ENCODE data around the gene SMOC2. TPM values are rescaled to one million over a fixed set of nuclear protein-coding genes. Genes with fewer than 3 reads are reported as not detected.

Gene SMOC2
- total and polyA plus RNA-seq, 2 experiments from 2014 or later, result 1.9 to 3.2 TPM

DNA sequence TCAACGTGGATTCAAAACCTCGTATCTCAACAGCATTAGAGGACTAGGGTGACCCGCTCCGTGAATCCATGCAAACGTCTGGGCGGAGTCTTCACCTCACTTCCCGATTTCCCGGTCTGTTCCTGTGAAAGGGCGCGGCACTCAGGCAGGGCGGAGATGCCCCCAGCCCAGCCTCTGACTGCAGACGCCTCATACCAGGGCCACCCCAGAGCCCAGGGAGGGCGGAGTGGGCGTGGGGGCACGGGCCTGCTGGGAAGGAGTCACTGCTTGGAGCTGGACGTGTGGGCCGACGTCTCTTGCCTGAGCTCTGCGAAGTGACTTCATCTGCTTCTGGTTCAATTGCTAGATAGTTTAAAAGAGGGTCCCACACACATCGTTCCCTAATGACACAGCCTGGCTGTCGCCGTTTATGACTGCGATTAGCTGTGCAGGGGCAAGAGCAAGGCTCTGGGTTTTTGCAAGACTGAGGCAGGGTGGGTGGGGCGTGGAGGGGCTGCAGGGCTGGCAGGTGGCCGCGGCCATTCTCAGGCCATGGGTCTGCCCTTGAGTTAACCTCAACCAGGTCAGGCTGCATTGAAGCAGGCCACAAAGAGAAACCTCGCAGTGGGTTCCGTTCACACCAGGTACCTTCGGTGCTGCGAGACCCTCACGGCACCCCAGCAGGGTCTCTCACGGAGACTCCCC lies 15.0 kb downstream of the SMOC2 start:
- DNase-seq (ENCODE audit: low read depth in 1 of 2, low spot score in 1 of 2), result no peak
- no peaks in the 10 kb centered on the region for H3K27me3 ChIP-seq
- H3K4me1 ChIP-seq (ENCODE audit: low read depth), result no peaks in the 10 kb centered on the region
- H3K4me3 ChIP-seq, result no peak overlapping the region
- no peak overlapping the region for H3K27ac ChIP-seq
- H3K36me3 ChIP-seq, result no peaks in the 10 kb centered on the region
- no peaks in the 10 kb centered on the region for H3K9me3 ChIP-seq (ENCODE audit: low read depth)
- TF ChIP-seq, protein P1, sequence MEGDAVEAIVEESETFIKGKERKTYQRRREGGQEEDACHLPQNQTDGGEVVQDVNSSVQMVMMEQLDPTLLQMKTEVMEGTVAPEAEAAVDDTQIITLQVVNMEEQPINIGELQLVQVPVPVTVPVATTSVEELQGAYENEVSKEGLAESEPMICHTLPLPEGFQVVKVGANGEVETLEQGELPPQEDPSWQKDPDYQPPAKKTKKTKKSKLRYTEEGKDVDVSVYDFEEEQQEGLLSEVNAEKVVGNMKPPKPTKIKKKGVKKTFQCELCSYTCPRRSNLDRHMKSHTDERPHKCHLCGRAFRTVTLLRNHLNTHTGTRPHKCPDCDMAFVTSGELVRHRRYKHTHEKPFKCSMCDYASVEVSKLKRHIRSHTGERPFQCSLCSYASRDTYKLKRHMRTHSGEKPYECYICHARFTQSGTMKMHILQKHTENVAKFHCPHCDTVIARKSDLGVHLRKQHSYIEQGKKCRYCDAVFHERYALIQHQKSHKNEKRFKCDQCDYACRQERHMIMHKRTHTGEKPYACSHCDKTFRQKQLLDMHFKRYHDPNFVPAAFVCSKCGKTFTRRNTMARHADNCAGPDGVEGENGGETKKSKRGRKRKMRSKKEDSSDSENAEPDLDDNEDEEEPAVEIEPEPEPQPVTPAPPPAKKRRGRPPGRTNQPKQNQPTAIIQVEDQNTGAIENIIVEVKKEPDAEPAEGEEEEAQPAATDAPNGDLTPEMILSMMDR (IDR thresholded peaks at IDR 0.05; ENCODE audit: low read depth, low read length), result no peak

DNA sequence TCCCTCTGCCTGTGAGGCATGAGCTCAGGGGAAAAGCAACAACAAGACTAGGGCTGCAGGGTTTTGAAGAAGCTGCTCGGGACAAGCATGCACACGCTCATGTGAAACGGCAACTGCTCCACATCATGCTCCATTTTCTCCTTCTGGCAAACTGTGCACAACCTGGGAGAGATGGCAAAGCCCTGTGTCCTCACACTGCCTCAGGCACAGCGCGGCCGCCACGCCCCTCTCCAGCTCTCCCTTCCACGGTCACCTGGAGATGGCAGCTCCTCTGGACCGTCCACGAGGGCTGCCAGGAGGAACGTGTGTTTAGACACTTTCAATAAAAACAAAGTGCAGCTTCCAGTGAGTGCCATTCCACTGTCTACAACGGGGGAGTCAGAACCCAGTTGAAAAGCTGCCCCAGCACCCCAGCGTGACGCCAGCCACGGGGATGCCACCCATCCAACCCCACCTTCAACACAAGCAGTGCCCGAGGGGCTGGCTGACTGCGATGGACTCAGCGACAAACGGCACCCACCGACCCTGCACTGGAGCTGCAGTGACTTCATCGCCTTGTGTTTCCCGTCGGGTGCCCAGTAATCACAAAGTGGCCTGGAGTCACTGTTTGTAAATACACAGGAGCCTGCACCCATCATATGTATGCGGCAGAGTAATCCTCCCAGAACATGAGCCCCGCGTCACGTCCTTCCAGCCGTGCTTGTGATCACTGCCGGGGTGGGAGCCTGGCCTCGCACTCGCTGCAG lies 16.1 kb downstream of the SMOC2 start:
- no peaks in the 10 kb centered on the region for H3K36me3 ChIP-seq
- TF ChIP-seq, protein P1 (IDR thresholded peaks at IDR 0.05; ENCODE audit: low read depth, low read length), result no peak
- H3K27me3 ChIP-seq, result no peaks in the 10 kb centered on the region
- no peak overlapping the region for H3K4me3 ChIP-seq
- no peak for DNase-seq (ENCODE audit: low read depth in 1 of 2, low spot score in 1 of 2)
- no peak overlapping the region for H3K27ac ChIP-seq
- no peaks in the 10 kb centered on the region for H3K4me1 ChIP-seq (ENCODE audit: low read depth)
- H3K9me3 ChIP-seq (ENCODE audit: low read depth), result no peaks in the 10 kb centered on the region

DNA sequence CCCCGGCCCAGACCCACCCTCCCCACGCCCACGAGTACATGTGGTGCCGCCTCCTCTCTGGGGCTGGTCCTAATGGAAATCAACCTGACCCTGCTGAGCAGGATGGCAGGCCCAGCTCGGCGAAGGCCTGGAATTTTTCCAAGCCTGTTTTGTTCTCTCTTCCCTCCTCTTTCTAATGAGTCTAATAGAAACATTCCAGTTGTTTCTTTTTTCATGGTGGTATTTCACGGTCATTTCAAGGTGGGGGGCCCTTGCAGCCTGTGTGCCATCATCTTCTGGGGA lies 16.6 kb downstream of the SMOC2 start:
- TF ChIP-seq, protein P1 (IDR thresholded peaks at IDR 0.05; ENCODE audit: low read depth, low read length), result no peak
- no peak for DNase-seq (ENCODE audit: low read depth in 1 of 2, low spot score in 1 of 2)
- no peaks in the 10 kb centered on the region for H3K27me3 ChIP-seq
- H3K4me1 ChIP-seq (ENCODE audit: low read depth), result no peaks in the 10 kb centered on the region
- H3K27ac ChIP-seq, result no peak overlapping the region
- H3K4me3 ChIP-seq, result no peak overlapping the region
- H3K9me3 ChIP-seq (ENCODE audit: low read depth), result no peaks in the 10 kb centered on the region
- H3K36me3 ChIP-seq, result no peaks in the 10 kb centered on the region

DNA sequence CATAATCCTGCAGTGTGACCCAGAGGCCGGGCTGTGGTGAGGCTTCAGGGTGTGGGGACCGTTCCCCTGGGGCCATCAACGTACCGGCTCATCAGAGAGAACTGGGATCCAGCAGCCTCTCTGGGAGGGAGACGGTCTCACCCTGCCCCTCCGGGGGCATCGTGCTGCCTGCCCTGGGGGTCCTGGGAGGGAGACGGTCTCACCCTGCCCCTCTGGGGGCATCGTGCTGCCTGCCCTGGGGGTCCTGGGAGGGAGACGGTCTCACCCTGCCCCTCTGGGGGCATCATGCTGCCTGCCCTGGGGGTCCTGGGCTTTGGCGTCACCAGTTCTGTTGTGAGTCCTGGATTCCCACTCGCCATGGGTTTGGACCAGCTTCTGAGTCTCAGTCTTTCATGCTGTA lies 17.1 kb downstream of the SMOC2 start:
- Histone ChIP-seq H3K9me3 (ENCODE audit: low read depth) (no peaks in the 10 kb centered on the region), H3K27me3 (no peaks in the 10 kb centered on the region), H3K36me3 (no peaks in the 10 kb centered on the region), H3K27ac (no peak overlapping the region), H3K4me3 (no peak overlapping the region), H3K4me1 (ENCODE audit: low read depth) (no peaks in the 10 kb centered on the region)
- TF ChIP-seq, protein P1 (IDR thresholded peaks at IDR 0.05; ENCODE audit: low read depth, low read length), result no peak
- DNase-seq (ENCODE audit: low read depth in 1 of 2, low spot score in 1 of 2), result no peak

DNA sequence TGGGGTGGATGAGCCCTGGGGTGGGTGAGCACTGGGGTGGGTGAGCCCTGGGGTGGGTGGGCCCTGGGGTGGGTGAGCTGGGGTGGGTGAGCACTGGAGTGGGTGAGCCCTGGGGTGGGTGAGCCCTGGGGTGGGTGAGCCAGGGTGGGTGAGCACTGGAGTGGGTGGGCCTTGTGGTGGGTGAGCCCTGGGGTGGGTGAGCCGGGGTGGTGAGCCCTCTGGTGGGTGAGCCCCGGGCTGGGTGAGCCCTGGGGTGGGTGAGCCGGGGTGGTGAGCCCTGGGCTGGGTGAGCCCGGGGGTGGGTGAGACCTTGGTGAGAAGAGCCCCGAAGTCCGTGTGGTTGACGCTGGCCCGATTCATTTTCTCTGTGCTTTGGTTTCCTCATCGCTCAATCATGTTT lies 18.6 kb downstream of the SMOC2 start:
- Histone ChIP-seq H3K27me3 (no peaks in the 10 kb centered on the region), H3K4me3 (no peak overlapping the region), H3K36me3 (no peaks in the 10 kb centered on the region), H3K4me1 (ENCODE audit: low read depth) (no peaks in the 10 kb centered on the region), H3K9me3 (ENCODE audit: low read depth) (no peaks in the 10 kb centered on the region), H3K27ac (no peak overlapping the region)
- no peak for DNase-seq (ENCODE audit: low read depth in 1 of 2, low spot score in 1 of 2)
- TF ChIP-seq, protein P1 (IDR thresholded peaks at IDR 0.05; ENCODE audit: low read depth, low read length), result no peak

Measured in cardiac muscle cell (in vitro differentiated cells and primary cell).